HL-60/S4 treated with phorbol 12-myristate 13-acetate at 8.2 ng/mL for 4 days and 3 days (cell line): ENCODE results near the gene SPEM2.

Experiments
- in situ Hi-C: fragments of 300-500 bp; cut with MboI; formaldehyde crosslinking; loops from 2 replicates; pipeline ENCODE4 v1.15.0; 2022; ENCODE audit warnings: low sequenced_read_pairs

The SPEM2 gene

DNA sequence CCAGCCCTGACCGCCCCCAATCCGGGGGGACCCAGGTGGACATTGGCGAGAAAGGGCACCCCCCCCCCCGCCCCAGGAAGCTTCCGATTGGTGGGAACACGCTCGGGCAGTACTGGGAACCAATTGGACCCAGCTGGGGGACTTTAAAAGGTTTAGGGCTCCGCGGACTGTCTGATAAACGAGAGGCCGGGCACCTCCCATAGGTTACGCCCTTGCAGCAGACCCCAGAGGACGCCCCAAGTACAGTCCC lies 21.8 kb upstream of the SPEM2 start:
- in situ Hi-C loops, result no loop called here

DNA sequence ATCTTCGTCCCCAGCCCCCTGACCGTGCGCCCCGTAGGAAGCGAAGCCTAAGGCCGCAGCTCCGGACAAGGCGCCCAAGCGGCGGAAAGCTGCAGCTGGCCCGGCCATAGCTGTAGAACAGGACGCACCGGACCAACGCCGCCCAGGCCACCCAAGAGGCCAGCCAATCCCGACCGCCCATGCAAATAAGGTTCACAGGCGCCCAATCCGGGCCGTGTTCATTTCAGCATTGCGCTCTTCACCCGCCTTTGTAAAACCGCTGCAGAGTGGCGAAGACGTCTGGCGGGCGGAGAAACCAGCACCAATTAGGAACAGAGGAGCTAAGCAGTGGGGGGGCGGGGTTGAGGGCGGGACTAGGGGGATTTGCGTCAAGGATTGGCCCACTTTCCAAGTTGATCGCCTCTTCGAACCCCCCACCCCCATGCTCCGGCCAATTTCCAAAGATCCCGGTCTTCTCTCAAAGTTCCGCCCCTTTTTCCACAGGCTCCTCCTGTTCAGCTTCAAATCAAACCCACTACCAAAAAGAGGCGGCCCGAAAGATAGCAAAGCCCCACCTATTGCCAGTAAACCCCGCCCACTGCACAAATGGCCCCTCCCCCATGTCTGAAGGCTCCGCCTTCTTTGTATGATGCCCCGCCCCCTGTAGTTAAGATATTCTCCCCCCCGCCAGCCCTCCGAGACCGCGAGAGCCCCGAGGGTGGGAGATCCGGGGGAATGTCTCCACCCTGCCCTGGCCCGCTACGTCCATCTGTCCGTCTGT lies 21.3 kb upstream of the SPEM2 start, which contains the start of gene TMEM256:
TSS of gene TMEM256 (minus strand) at position 121 of the 760 bp plus-strand sequence. CDS start at position 108, 13 bp downstream.
- in situ Hi-C loops, result no loop called here

DNA sequence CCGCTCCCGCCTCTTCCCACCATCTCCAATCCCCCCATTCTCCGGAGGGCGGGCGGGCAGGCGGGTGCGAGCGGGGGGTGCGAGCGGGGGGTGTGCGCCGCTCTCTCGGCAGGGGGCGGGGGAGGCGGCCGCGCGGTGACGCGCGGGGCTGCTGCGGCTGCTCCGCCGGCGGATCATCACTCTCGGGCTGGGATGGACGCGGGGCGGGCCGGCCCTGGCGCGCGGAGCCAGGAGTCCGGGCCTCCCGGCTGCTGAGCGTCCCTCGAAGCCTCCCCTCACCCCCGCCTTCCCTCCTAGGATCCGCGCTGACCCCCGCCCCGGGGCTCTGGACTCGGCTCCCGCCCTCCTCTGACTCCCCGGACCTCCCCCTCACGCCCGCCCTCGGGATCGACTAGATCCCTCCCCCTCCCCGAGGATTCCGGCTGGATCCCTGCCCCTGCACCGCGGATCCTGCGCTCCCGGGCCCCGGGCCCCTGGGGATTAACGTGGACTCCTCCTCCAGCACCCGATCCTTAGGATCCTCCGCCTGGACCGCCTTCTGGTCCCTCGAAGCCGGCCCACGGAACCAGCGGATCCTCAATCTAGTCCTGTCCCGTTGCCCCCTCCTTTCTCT lies 20.6 kb upstream of the SPEM2 start:
- in situ Hi-C loops, result no loop called here

DNA sequence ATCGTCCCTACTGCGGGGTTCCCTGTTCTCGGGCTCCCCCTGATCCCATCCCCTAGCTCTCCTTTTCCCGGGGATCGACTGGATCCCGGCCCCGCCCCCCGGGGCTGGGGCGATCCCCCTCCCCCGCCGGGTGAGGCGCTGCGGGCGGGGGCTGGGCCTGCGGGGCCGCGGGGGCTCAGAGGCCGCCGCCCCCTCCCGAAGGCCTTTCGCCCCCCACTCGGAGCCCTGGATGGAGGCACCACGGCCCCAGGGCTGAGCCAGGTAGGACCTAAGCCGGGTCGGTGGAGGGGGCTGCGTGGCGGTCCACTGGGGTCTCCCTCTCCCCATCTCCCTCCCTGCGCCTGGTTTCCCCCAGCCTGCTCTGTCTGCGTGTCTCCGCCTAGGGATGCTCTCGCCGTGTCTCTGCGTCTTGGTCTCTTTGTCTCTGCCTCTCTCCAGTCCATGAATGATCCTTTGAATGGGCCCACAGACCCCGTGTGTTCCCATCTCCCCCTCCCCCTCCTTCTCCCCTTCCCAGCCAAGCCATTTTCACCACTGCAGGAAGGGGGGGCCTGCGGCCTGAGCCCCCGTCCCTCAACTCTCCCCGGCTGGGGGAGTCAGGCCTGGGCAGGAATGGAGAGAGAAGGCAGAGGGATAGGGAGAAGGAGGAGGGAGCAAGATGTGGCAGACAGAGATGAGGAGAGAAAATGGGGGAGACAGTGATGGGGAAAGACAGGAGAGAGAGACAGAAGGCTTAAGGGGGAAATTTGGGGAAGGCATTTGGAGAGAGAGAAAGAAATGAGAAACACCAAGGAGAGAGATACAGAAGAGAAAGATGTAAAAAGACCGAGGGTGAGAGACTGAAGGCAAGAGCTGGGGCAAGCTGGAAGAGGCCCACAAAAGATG lies 19.8 kb upstream of the SPEM2 start:
- in situ Hi-C loops, result no loop called here

DNA sequence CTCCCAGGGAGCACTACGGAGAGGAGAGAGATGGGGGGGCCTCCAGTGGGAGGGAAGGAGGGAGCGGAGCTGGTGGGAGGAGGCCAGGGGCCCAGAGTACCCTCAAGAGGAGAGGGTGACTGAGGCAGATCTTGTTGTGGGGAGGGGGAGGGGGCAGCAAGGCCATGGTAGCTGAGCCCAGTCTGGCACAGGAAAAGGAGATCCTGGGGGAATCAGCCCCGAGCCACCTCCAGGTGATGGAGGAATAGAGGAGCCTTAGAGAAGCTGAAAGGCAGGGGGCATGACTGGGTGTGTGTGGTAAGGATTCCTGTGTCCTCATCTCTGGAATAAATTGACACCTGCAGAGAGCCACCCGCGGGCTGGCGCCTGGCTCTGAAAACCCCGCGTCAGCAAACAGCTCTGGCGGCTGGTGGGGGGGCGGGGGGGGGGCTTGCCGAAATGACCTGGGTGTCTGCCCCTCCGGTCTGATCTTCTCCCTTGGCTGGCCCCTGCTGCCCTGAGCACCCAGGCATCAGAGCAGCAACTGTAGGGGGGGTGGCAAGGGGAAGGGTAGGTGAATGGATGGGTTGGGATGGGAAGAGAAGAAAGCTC lies 19.1 kb upstream of the SPEM2 start:
- in situ Hi-C loops, result no loop called here

DNA sequence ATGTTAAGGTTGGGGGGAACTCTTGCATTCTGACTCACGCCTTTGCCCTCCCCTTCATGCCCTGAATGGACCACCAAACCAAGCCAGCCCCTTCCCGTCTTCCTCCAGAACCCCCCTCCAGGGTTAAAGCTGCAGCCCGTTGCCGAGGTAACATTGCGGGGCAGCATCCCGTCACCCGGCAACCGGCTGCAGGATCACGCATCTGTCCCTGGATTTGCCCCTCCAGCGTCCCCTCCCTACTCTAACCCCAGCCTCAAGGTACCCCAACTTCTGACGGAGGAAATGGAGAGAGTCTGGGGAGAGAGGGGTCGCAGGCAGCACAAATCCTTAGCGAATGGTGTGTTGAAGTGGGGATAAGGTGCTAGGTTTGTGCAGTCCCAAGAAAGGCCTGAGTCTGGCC lies 18.3 kb upstream of the SPEM2 start:
- in situ Hi-C loops, result no loop called here

DNA sequence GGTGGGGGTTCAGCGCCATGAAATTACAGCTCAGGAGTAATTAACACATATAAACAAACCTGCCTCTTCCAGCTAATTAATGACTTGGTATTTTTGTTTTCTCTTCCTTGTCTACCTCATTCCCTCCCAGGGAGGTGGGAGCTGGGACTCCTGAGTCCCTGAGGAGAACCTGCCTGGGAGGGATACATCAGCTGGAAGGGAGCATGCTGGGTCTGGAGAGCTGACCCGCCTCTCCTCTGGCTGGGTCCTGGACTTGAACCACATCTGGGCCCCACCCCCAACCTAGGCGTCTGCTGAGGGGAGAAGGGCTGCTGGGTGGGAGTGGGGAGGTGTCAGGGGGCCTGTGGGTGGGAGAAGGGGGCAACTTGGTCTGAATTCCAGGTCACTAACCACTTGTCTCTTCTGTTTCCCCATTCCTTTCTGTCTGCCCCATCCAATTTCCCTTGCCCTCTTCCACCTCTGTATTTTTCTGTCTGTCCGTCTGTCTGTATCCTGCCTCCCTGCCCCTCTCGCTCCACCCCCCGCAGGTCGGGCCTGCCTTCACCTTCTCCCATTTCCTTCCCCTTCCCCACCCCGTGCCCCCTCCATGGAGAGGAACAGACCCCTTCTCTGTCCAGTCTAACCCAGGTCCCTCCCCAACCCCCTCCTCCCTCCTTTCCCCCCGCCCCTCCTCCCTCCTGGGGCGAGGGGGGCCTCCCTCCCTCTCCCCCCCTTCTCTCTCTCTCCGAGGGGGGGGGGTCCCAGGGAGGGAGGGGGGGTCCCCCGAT lies 17.7 kb upstream of the SPEM2 start, which contains the start of gene NLGN2:
TSS of gene NLGN2 (plus strand) at position 361 of the 767 bp plus-strand sequence. CDS start 411 bp downstream, outside the sequence.
- in situ Hi-C loops, result no loop called here

DNA sequence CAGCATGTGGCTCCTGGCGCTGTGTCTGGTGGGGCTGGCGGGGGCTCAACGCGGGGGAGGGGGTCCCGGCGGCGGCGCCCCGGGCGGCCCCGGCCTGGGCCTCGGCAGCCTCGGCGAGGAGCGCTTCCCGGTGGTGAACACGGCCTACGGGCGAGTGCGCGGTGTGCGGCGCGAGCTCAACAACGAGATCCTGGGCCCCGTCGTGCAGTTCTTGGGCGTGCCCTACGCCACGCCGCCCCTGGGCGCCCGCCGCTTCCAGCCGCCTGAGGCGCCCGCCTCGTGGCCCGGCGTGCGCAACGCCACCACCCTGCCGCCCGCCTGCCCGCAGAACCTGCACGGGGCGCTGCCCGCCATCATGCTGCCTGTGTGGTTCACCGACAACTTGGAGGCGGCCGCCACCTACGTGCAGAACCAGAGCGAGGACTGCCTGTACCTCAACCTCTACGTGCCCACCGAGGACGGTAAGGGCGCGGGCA lies 17.1 kb upstream of the SPEM2 start:
- in situ Hi-C loops, result no loop called here

DNA sequence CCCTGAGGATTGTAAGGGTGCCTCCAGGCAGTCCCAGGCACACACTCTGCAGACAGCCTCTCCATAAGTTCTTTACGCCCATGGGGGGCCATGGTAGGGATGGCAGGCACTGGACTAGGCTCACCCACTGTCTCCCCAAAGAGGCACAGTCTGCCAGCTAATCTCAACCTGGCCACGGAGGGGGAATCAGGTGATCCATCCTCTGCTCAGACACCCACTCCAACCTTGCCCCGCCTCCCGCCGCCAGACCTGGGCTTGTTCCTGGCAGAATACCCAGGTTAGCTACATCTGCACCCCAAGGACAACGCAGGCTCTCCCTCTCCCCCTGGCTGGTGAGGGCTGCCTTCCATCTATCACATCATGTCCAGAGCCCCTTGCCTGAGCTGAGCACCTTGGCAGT lies 16.6 kb upstream of the SPEM2 start:
- in situ Hi-C loops, result no loop called here

DNA sequence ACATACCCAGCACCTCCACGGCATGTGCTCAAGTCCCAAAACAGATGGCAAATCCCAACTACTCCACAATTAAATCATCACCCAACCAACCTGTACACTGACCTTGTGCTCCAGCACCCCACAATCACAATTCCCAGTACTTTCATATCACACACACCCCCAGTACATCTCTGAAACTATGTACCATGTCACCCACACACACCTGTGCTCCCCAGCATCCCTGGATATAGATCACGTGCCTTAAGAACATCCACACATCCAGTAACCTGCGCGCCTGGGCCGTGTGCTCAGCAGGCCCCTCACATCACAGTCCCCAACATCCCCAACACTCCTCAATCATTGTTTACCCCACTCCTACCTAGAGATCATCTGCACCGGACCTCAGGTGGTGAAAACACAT lies 15.7 kb upstream of the SPEM2 start:
- in situ Hi-C loops, result no loop called here

DNA sequence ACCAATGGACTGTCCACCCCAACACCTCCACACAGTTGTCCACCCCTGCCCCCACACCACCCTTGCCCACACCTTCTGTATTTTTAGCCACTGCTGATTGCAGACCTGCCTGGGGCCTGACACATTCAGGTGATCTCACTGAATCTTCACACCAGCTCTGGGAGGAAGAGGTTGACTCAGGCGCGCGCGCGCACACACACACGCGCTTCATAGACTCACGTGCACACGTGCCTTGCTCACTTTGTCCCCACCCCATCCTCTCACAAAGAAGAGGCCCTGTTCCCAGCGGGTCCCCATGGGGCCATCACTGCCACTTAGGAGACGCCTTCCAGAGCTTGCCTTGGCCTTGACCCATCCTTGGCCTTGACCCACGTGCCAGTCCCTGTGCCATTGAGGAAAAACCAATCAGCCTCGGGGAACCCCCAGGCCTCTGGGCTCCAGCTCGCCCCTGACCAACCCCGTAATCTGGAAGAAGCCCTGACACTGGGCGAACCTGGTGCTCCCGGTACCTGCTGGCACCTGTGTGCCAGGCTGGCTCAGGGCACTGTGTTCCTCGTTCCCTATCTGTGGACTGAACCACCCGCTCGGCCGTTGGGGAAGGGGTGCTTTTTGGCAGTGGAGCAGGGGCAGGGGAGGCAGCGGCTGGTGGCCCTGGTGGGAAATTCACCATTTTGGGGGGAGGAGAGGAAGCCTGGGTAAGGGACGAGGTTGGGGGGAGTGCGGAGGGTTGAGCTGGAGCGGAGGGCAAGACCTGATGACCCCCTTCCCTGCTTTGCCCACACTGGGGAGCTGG lies 14.6 kb upstream of the SPEM2 start:
- in situ Hi-C loops, result no loop called here

DNA sequence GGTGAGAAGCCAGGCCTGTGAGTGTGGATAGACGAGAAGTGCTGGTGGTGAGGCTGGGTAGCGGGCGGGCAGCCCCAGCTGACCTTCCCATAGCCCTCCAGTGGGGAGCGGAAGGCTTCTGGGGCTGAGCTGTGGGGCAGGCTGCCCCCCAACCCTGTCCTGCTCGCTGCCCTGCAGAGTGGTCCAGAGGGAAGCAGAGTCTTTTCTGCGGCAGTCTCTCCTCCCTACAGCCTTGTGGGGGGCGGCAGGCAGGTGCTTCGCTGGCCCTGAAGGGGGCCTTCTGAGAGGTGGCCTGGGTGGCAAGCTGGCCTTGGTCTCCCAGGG lies 14.0 kb upstream of the SPEM2 start:
- in situ Hi-C loops, result no loop called here

DNA sequence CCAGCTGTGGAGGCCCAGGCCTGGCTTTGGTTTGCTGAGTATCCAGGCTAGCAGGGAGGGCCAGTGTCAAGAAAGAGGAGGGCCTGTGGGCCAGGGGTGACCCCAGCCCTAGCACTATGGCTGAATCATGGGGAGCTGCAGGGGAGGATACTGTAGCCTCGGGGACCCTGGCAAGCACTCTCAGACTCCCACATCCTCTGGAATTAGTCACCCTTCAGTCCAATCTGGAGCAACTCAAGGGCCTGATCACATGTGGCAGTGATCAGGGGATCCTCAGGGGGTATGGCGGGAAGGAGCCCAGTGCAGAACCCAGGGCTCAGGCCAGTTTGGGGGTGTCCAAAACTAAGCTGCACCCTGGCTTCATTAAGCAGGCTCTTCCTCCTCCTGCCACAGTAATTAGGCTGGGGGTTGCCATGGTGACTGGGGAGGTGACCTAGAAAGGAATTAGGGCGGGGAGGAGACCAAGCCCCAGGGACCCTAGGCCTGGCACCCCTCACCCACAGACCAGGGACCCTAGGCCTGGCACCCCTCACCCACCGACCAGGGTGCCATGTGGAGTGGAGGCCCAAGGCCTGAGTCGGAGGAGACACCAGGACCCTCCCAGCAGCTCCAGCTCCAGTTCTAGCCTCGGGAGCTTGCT lies 11.9 kb upstream of the SPEM2 start:
- in situ Hi-C loops, result no loop called here

DNA sequence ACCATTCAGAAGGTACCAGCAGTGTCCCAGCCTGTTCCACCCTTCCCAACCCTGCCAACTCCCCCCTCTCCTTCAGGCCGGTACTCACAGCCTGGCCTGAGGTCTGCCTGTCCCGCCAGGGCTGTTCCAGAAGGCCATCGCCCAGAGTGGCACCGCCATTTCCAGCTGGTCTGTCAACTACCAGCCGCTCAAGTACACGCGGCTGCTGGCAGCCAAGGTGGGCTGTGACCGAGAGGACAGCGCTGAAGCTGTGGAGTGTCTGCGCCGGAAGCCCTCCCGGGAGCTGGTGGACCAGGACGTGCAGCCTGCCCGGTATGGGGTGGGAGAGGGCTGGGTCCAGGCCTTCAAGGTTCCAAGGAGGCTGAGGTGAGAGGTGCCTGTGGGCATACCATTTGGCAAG lies 10.6 kb upstream of the SPEM2 start:
- in situ Hi-C loops, result no loop called here

DNA sequence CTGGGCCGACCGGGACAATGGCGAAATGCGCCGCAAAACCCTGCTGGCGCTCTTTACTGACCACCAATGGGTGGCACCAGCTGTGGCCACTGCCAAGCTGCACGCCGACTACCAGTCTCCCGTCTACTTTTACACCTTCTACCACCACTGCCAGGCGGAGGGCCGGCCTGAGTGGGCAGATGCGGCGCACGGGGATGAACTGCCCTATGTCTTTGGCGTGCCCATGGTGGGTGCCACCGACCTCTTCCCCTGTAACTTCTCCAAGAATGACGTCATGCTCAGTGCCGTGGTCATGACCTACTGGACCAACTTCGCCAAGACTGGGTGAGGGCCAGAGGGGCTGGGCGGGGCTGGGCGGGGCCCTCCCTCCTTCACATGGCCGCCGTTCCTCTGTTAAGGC lies 9.6 kb upstream of the SPEM2 start:
- in situ Hi-C loops, result no loop called here

DNA sequence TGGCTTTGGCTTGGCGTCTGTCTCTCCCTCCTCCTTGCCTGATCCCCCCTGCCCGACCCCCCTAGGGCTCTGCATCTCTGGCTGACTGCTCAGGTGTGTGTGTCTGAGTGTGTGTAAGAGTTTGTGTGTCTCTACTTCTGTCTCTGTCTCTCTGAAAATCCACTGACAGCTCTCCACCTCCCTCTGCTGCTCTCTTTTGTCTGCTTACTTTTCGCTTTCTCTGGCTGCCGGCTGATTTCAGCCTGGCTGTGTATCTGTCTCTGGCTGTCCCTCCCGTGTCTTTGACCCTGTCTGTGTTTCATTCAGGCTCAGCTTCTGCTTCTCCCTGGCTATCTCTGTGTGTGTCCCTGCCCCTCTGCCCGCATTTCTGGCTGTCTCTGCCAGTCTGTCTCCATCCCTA lies 9.1 kb upstream of the SPEM2 start:
- in situ Hi-C loops, result no loop called here

DNA sequence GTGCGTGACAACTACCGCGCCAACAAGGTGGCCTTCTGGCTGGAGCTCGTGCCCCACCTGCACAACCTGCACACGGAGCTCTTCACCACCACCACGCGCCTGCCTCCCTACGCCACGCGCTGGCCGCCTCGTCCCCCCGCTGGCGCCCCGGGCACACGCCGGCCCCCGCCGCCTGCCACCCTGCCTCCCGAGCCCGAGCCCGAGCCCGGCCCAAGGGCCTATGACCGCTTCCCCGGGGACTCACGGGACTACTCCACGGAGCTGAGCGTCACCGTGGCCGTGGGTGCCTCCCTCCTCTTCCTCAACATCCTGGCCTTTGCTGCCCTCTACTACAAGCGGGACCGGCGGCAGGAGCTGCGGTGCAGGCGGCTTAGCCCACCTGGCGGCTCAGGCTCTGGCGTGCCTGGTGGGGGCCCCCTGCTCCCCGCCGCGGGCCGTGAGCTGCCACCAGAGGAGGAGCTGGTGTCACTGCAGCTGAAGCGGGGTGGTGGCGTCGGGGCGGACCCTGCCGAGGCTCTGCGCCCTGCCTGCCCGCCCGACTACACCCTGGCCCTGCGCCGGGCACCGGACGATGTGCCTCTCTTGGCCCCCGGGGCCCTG lies 8.3 kb upstream of the SPEM2 start:
- in situ Hi-C loops, result no loop called here

DNA sequence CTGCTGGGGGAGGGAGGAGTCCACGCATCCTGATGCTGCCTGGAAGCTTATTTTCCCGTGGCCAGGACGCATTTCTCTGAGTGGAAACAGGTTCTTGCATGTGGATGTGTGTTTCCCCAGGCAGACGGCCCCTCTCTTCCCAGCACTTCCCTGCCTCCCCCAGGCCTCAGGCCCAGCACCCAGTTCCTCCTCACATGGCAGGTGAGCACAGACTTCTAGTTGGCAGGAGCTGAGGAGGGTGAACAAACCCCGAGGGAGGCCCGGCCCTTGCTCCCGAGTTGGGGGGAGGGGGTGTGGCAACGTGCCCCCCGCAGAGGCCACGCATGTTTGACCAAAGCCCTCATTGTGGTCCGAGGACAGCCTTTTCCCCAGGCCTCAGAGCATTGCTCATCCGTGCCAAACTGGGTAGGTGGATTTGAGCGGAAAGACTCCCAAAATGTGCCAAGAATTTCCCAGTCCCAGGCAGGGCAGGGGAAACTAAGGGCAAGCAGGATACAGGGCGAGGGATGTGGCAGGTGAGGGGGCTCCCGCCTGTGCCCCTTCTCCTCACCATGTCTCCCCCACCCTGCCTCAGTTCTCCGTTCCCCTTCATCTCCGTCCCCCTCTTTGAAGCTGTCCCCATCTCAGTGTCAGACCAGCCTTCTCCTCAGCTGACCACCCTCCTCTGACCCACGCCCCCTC lies 6.8 kb upstream of the SPEM2 start:
- in situ Hi-C loops, result no loop called here
